Activated CD4-positive, alpha-beta T cell treated with anti-CD3 and anti-CD28 coated beads, Interleukin-2, amount 50 U/mL, for 24 hours (primary cell): ENCODE data around the gene HTR6.
A peak's percentile ranks its signal among the peaks of the same experiment; 100 is the strongest.
"Not testable (repeated sequence)": the region's sequence is repeated elsewhere in the genome, so short reads cannot be mapped to it uniquely, and the experiment has no call there.

Experiments
- DNase-seq, 2 donors: peaks; one replicate each; pipeline ENCODE4 v3.0.0-alpha.2; 2020; ENCODE audit warnings: low read depth in 1 of 2, low spot score in 1 of 2

The HTR6 gene

GRCh38 chr1:19637606-19638005, 27.1 kb upstream of the HTR6 start:
- no peak for DNase-seq

GRCh38 chr1:19639228-19639627, 25.4 kb upstream of the HTR6 start:
- DNase-seq, result not testable (repeated sequence)

- no peak for DNase-seq
Measured at GRCh38 chr1:19639999-19640362, 24.7 kb upstream of the HTR6 start.

- DNase-seq, result no peak
Measured at GRCh38 chr1:19640363-19641316, 24.0 kb upstream of the HTR6 start.

- no peak for DNase-seq
Measured at GRCh38 chr1:19643121-19643520, 21.6 kb upstream of the HTR6 start.

- peak in 1 of 2 donors; percentile 29 for DNase-seq
Measured at GRCh38 chr1:19643602-19644394, 20.9 kb upstream of the HTR6 start, which contains the start of gene NBL1. TSS of gene NBL1 (plus strand) at chr1:19644311. CDS start at chr1:19655031, 10,720 bp downstream.

GRCh38 chr1:19644395-19644680, 20.3 kb upstream of the HTR6 start:
- DNase-seq, result no peak

GRCh38 chr1:19644681-19645410, 19.8 kb upstream of the HTR6 start:
- no peak for DNase-seq

GRCh38 chr1:19645411-19646251, 19.0 kb upstream of the HTR6 start:
- no peak for DNase-seq

GRCh38 chr1:19646377-19647319, 18.0 kb upstream of the HTR6 start:
- no peak for DNase-seq

GRCh38 chr1:19647643-19648042, 17.0 kb upstream of the HTR6 start:
- DNase-seq, result no peak

- no peak for DNase-seq
Measured at GRCh38 chr1:19648239-19648638, 16.4 kb upstream of the HTR6 start.

- no peak for DNase-seq
Measured at GRCh38 chr1:19648689-19649088, 16.0 kb upstream of the HTR6 start.

GRCh38 chr1:19650416-19651140, 14.1 kb upstream of the HTR6 start:
- DNase-seq, result no peak

GRCh38 chr1:19651141-19651737, 13.4 kb upstream of the HTR6 start:
- DNase-seq, result no peak

- no peak for DNase-seq
Measured at GRCh38 chr1:19654386-19654785, 10.3 kb upstream of the HTR6 start.

- DNase-seq, result no peak
Measured at GRCh38 chr1:19654886-19655717, 9.6 kb upstream of the HTR6 start.

GRCh38 chr1:19655718-19656080, 9.0 kb upstream of the HTR6 start:
- no peak for DNase-seq
